PC-3 (cell line): Measurements from ENCODE around the gene EFCC1. TPM values are rescaled to one million over a fixed set of nuclear protein-coding genes. Genes with fewer than 3 reads are reported as not detected.

Experiments used
- ATAC-seq: fragments of 200-7000 bp; cut with Tn5 transposase; 2 replicates; pipeline ENCODE4 v1.9.1; 2020; ENCODE audit warnings: mild to moderate bottlenecking, moderate library complexity
- BruUV-seq: library from RNA; stranded (reverse); fragments of 400-500 nt; replicated peaks from 2 replicates; lab custom pipeline; 2021; lab: Mats Ljungman, UMichigan
- CTCF ChIA-PET: fragments of 300-600 bp; sonication (Branson Sonifier 250); formaldehyde crosslinking; loops from one replicate; lab custom pipeline; 2022; ENCODE audit warnings: antibody characterized with exemption; lab: Charles Lee
- POLR2A ChIA-PET: fragments of 300-600 bp; sonication (Branson Sonifier 250); formaldehyde crosslinking; loops from one replicate; lab custom pipeline; 2022; ENCODE audit warnings: antibody characterized with exemption; ENCODE audit not compliant: unreplicated experiment; lab: Charles Lee
- DNase-seq: peaks from one replicate; pipeline ENCODE4 v3.0.0-alpha.2; 2015
- H2AFZ ChIP-seq: fragments of 300-600 bp; sonication (generic); 2 replicates; pipeline ENCODE4 v1.6.0; 2016; ENCODE audit warnings: antibody characterized with exemption, low read length
- H3F3A ChIP-seq: fragments of 300-600 bp; sonication (generic); one replicate; pipeline ENCODE4 v1.6.0; 2017; ENCODE audit warnings: antibody characterized with exemption, low read length, control low read depth, mild to moderate bottlenecking; ENCODE audit not compliant: unreplicated experiment
- H3K27ac ChIP-seq: fragments of 300-600 bp; sonication (generic); 2 replicates; pipeline ENCODE4 v1.5.1; 2016; ENCODE audit warnings: mild to moderate bottlenecking, low read length
- H3K27me3 ChIP-seq: fragments of 300-600 bp; sonication (generic); 2 replicates; pipeline ENCODE4 v1.6.1; 2016; ENCODE audit warnings: low read length, mixed read lengths
- H3K36me3 ChIP-seq: fragments of 300-600 bp; sonication (generic); 2 replicates; pipeline ENCODE4 v1.6.1; 2016; ENCODE audit warnings: low read depth, mixed run types, low read length, mixed read lengths
- H3K4me1 ChIP-seq: fragments of 300-600 bp; sonication (generic); 2 replicates; pipeline ENCODE4 v1.5.1; 2016; ENCODE audit warnings: low read length; ENCODE audit not compliant: insufficient read depth
- H3K4me2 ChIP-seq: fragments of 300-600 bp; sonication (generic); 2 replicates; pipeline ENCODE4 v1.6.0; 2016; ENCODE audit warnings: low read length
- H3K4me3 ChIP-seq: fragments of 300-600 bp; sonication (generic); 2 replicates; pipeline ENCODE4 v1.5.1; 2016; ENCODE audit warnings: mild to moderate bottlenecking, low read length, mixed read lengths
- H3K79me2 ChIP-seq: fragments of 300-600 bp; sonication (generic); 2 replicates; pipeline ENCODE4 v1.6.1; 2017; ENCODE audit warnings: low read length, mixed read lengths
- H3K9ac ChIP-seq: fragments of 300-600 bp; sonication (generic); 2 replicates; pipeline ENCODE4 v1.6.0; 2016; ENCODE audit warnings: mild to moderate bottlenecking, low read length
- H3K9me2 ChIP-seq: fragments of 300-600 bp; sonication (generic); replicated peaks from 2 replicates; pipeline ENCODE4 v1.6.1; 2016; ENCODE audit warnings: mixed run types, low read length, mixed read lengths
- H3K9me3 ChIP-seq: fragments of 300-600 bp; sonication (generic); 2 replicates; pipeline ENCODE4 v1.6.1; 2016; ENCODE audit warnings: low read length, mixed read lengths
- H4K20me1 ChIP-seq: fragments of 300-600 bp; sonication (generic); 2 replicates; pipeline ENCODE4 v1.6.1; 2016; ENCODE audit warnings: low read length, mixed read lengths
- CTCF ChIP-seq: fragments of 300-600 bp; sonication (generic); conservative IDR thresholded peaks from 2 replicates; pipeline ENCODE4 v1.5.1; 2017; ENCODE audit warnings: antibody characterized with exemption, low read depth, mild to moderate bottlenecking, low read length
- EZH2 ChIP-seq: fragments of 300-600 bp; sonication (generic); IDR thresholded peaks from one replicate; pipeline ENCODE4 v1.6.1; 2017; ENCODE audit warnings: antibody characterized with exemption, mild to moderate bottlenecking, low read length; ENCODE audit not compliant: unreplicated experiment
- EZH2phosphoT487 ChIP-seq: fragments of 300-600 bp; sonication (generic); IDR thresholded peaks from 2 replicates; pipeline ENCODE4 v1.6.1; 2018; ENCODE audit warnings: mild to moderate bottlenecking, antibody characterized with exemption, low read length, borderline replicate concordance
- intact Hi-C: fragments of 100-400 bp; cut with micrococcal nuclease; formaldehyde crosslinking; loops from 2 replicates; pipeline ENCODE4 v1.9.0; 2023
- total RNA-seq: library from RNA; depleted of rRNA; stranded (reverse); fragments of >200 nt; gene quantifications from 2 replicates; pipeline ENCODE4 v1.2.3, GENCODE V29; 2014

Gene EFCC1
- total RNA-seq, 1 experiment from 2014 or later, result not detected

DNA sequence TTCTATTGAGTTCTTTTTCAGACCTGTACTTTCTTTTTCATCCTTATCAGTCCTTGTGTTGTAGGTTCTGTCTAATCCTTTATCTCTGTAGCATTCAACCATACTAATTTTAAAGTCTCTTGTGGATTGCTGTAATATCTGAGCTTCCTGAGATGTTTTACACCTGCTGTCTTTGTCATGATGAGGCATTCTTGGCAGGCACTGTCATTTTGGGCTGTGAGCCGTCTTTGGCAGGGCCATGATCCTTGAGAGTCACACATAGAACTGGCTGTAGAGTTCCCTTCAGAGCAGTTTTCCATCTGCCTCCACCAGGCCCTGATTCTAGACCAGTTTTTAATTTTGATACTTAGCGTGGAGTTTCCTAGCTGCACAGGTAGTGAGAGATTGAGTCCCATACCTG lies 6.7 kb downstream of the EFCC1 start:
- H3K36me3 ChIP-seq, result no peaks in the 10 kb centered on the region
- no peak for TF ChIP-seq EZH2
- no peak for TF ChIP-seq CTCF
- TF ChIP-seq EZH2phosphoT487, result no peak
- CTCF ChIA-PET, result no interaction called here
- POLR2A ChIA-PET, result no interaction called here
- H3K9me3 ChIP-seq, result no peaks in the 10 kb centered on the region
- no peak overlapping the region for H3K27ac ChIP-seq
- H3K79me2 ChIP-seq, result no peaks in the 10 kb centered on the region
- H3K27me3 ChIP-seq, result no peaks in the 10 kb centered on the region
- H3F3A ChIP-seq, result no peaks in the 10 kb centered on the region
- H3K4me2 ChIP-seq, result no peak overlapping the region
- no peaks in the 10 kb centered on the region for H3K9me2 ChIP-seq
- H4K20me1 ChIP-seq, result no peaks in the 10 kb centered on the region
- ATAC-seq (no peak), DNase-seq (no peak)
- intact Hi-C loops, result no loop called here
- H3K9ac ChIP-seq, result no peak overlapping the region
- BruUV-seq, result no TSS peak
- no peaks in the 10 kb centered on the region for H3K4me1 ChIP-seq
- H2AFZ ChIP-seq, result no peak overlapping the region
- no peak overlapping the region for H3K4me3 ChIP-seq

- TF ChIP-seq CTCF (no peak), EZH2phosphoT487 (no peak), EZH2 (no peak)
- no peak for DNase-seq
- H3K27ac ChIP-seq, result no peak overlapping the region
Observed at GRCh38 chr3:129009266-129009665, 8.2 kb downstream of the EFCC1 start.

GRCh38 chr3:129010310-129010956 lies 9.3 kb downstream of the EFCC1 start:
- Histone ChIP-seq H2AFZ (no peak overlapping the region), H3K4me3 (no peak overlapping the region), H3K27me3 (no peaks in the 10 kb centered on the region), H3K9me3 (no peaks in the 10 kb centered on the region), H3K79me2 (no peaks in the 10 kb centered on the region), H3K9ac (no peak overlapping the region), H3K4me2 (no peak overlapping the region), H3K36me3 (no peaks in the 10 kb centered on the region), H3K4me1 (no peaks in the 10 kb centered on the region), H3F3A (no peaks in the 10 kb centered on the region), H4K20me1 (no peaks in the 10 kb centered on the region), H3K27ac (no peak overlapping the region), H3K9me2 (no peaks in the 10 kb centered on the region)
- CTCF ChIA-PET, result no interaction called here
- intact Hi-C loops, result no loop called here
- TF ChIP-seq EZH2phosphoT487 (no peak), CTCF (no peak), EZH2 (no peak)
- BruUV-seq, result no TSS peak
- ATAC-seq, result no peak
- POLR2A ChIA-PET, result no interaction called here
- DNase-seq, result no peak

More at GRCh38 chr3:129009266-129009665, 8.2 kb downstream of the EFCC1 start:
- H3K9me2 ChIP-seq, result no peaks in the 10 kb centered on the region
- H3F3A ChIP-seq, result no peaks in the 10 kb centered on the region
- H3K4me1 ChIP-seq, result no peaks in the 10 kb centered on the region
- H4K20me1 ChIP-seq, result no peaks in the 10 kb centered on the region
- H3K36me3 ChIP-seq, result no peaks in the 10 kb centered on the region
- H3K9ac ChIP-seq, result no peak overlapping the region
- intact Hi-C loops, result no loop called here
- no peak for ATAC-seq
- no peaks in the 10 kb centered on the region for H3K27me3 ChIP-seq
- ChIA-PET CTCF (no interaction called here), POLR2A (no interaction called here)
- H3K4me2 ChIP-seq, result no peak overlapping the region
- H2AFZ ChIP-seq, result no peak overlapping the region
- H3K9me3 ChIP-seq, result no peaks in the 10 kb centered on the region
- H3K79me2 ChIP-seq, result no peaks in the 10 kb centered on the region
- BruUV-seq, result no TSS peak
- H3K4me3 ChIP-seq, result no peak overlapping the region
